HG02885 (cell line): ENCODE data around the gene SPIN2A.
"Not testable (repeated sequence)": the region's sequence is repeated elsewhere in the genome, so short reads cannot be mapped to it uniquely, and the experiment has no call there.

Source experiments
- ATAC-seq: cut with Tn5 transposase; IDR thresholded peaks from one replicate; pipeline ENCODE4 v1.9.1; 2021; ENCODE audit warnings: mild to moderate bottlenecking; ENCODE audit not compliant: unreplicated experiment, poor library complexity

SPIN2A gene

DNA sequence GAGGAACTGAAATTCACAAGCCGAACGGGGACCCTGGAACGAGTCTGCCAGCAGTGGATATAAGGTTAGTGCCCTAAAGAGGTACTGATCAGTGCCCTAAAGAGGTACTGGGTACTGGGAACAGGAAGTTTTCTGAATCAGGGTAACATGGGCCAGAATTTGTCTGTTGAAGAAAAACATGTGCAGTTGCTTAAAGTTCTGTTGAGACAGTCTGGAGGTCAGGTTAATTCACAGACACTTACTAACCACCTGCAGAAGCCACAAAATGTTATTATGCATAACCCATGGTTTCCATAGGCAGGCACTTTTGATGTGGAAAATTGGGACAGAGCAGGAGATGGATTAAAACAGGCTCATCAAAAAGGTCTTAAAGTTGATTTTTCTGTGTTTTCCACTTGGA lies 33.7 kb downstream of the SPIN2A start:
- ATAC-seq = no peak

DNA sequence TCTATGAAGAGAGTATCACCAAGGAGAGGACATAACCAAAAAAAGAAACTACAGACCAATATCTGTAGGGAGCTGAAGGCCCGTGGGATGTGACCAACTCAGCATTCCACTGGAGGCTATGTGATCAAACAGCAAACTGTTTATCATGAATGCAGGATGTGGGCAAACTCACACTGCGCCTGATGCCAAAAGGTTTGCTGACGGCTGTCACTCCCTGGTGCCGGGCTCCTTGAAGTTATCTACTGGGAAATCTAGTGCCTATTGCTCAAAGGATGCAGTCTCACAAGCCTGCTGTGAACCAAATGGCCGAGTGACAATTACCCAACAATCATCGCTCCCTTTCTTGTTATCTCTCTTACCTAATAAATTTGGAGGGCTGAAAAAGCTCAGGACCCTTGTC lies 34.3 kb downstream of the SPIN2A start:
- not testable (repeated sequence) for ATAC-seq
